OCI-LY1 (cell line): ENCODE results near the gene POF1B.

Experiments used
- EZH2 ChIP-seq: fragments of 200-600 bp; sonication (generic), shearing (Covaris generic); IDR thresholded peaks from 2 replicates; pipeline ENCODE4 v1.8.0; 2017; ENCODE audit warnings: borderline replicate concordance, mixed run types, mild to moderate bottlenecking, antibody characterized with exemption, low read length, moderate library complexity, mixed read lengths
- TF ChIP-seq, protein P1 (sequence below): fragments of 200-600 bp; sonication (generic), shearing (Covaris generic); IDR thresholded peaks from 2 replicates; pipeline ENCODE4 v1.5.1; 2017; ENCODE audit warnings: mild to moderate bottlenecking, antibody characterized with exemption, low read length, moderate library complexity, mixed read lengths

DNA sequence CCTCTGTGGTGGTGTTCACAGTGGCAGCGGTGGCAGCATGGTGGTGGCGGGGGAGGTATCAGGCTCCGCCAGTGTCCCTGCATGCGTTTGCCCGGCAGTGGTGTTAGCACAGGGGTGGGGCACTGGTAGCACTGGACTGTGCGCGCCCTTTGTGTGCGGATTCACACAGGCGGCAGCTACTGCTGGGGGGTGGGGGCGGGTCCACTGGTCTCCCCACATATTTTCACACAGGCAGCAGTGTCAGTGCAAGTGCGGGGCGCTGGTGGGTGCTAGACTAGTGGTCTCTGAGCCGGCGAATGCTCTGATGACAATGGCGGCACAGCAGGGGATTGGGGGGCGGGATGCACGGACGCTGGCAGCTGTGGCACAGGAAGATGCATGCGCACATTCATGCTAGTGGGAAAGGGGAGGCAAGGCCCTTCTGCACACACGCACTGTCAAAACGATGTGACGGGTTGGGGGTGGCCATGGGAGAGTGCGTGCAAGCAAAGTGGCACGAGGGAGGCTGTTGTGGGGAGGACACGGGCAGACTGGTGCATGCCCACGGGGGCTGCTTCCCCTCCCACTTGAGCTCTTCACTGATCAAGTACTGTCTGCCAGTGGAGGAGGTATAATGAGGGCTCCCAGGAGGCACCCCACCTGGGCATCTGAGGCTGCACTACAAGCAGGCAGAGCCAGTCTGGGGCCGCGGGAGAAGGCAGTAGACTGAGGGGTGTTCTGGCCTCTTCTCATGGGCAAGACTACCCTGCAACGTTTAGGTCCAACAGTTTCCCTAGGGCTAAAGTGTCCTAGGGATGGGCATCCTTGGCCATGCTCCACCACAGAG, 53.0 kb downstream of the POF1B start:
- TF ChIP-seq, protein P1, sequence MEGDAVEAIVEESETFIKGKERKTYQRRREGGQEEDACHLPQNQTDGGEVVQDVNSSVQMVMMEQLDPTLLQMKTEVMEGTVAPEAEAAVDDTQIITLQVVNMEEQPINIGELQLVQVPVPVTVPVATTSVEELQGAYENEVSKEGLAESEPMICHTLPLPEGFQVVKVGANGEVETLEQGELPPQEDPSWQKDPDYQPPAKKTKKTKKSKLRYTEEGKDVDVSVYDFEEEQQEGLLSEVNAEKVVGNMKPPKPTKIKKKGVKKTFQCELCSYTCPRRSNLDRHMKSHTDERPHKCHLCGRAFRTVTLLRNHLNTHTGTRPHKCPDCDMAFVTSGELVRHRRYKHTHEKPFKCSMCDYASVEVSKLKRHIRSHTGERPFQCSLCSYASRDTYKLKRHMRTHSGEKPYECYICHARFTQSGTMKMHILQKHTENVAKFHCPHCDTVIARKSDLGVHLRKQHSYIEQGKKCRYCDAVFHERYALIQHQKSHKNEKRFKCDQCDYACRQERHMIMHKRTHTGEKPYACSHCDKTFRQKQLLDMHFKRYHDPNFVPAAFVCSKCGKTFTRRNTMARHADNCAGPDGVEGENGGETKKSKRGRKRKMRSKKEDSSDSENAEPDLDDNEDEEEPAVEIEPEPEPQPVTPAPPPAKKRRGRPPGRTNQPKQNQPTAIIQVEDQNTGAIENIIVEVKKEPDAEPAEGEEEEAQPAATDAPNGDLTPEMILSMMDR = no peak
- no peak for TF ChIP-seq EZH2
